Lung (tissue), 12 donors: ENCODE measurements around the gene RPS19BP1. TPM values are rescaled to one million over a fixed set of nuclear protein-coding genes. Genes with fewer than 3 reads are reported as not detected.
A peak's percentile ranks its signal among the peaks of the same experiment; 100 is the strongest.

ENCODE experiments used
- ATAC-seq: fragments of 200-7000 bp; cut with Tn5 transposase; one replicate; pipeline ENCODE4 v1.9.1; 2020; ENCODE audit warnings: moderate number of reproducible peaks; ENCODE audit not compliant: insufficient read depth, low FRiP score
- DNase-seq, 3 donors: peaks; one replicate each; pipeline ENCODE4 v3.0.0-alpha.2; 2013 to 2017
- H3K27ac ChIP-seq, 2 donors: one replicate each; pipeline ENCODE4 v1.5.1; 2013; ENCODE audit warnings: mild to moderate bottlenecking in 2 of 2, moderate library complexity in 2 of 2, control low read depth in 1 of 2, inconsistent platforms in 1 of 2, low read depth in 1 of 2, low read length in 1 of 2
- H3K27me3 ChIP-seq, 3 donors: one replicate each; pipeline ENCODE4 v1.5.1; 2013; ENCODE audit warnings: low read length in 2 of 3; ENCODE audit not compliant: control insufficient read depth in 3 of 3, insufficient read depth in 3 of 3
- H3K36me3 ChIP-seq, 4 donors: one replicate each; pipeline ENCODE4 v1.5.1; 2013; ENCODE audit warnings: low read length in 4 of 4, mild to moderate bottlenecking in 1 of 4, moderate library complexity in 1 of 4; ENCODE audit not compliant: control insufficient read depth in 4 of 4, insufficient read depth in 4 of 4
- H3K4me1 ChIP-seq, 5 donors: one replicate each; pipeline ENCODE4 v1.5.1; 2013; ENCODE audit warnings: low read length in 5 of 5, mild to moderate bottlenecking in 2 of 5, moderate library complexity in 1 of 5; ENCODE audit not compliant: control insufficient read depth in 5 of 5, insufficient read depth in 5 of 5
- H3K4me3 ChIP-seq: one replicate; pipeline ENCODE4 v1.5.1; 2013; ENCODE audit warnings: mild to moderate bottlenecking, control low read depth, moderate library complexity
- H3K9ac ChIP-seq, 2 donors: one replicate each; pipeline ENCODE4 v1.5.1; 2013; ENCODE audit warnings: low read length in 2 of 2, control low read depth in 1 of 2; ENCODE audit not compliant: insufficient read depth in 1 of 2
- H3K9me3 ChIP-seq, 4 donors: one replicate each; pipeline ENCODE4 v1.5.1; 2013; ENCODE audit warnings: low read length in 3 of 4, mild to moderate bottlenecking in 1 of 4, moderate library complexity in 1 of 4; ENCODE audit not compliant: control insufficient read depth in 4 of 4, insufficient read depth in 3 of 4
- WGBS, 2 donors: extraction: QIAGEN DNeasy Blood & Tissue Kit; methylation state at CpG; one replicate each; pipeline ENCODE4 v1.1.7; 2013; 5-methylcytosine and 5-hydroxymethylcytosine counted together
- polyA plus RNA-seq, 2 donors: library from polyadenylated mRNA; stranded (reverse); fragments of 200-250 nt; gene quantifications; one replicate each; pipeline ENCODE4 v1.2.1, GENCODE V29; 2013
- total RNA-seq, 2 donors: library from RNA; depleted of rRNA in 1 of 2; stranded (reverse); fragments of >200 nt in 1 of 2; gene quantifications; one replicate each; pipeline ENCODE4 v1.2.1, GENCODE V29; 2014 to 2021
- TF ChIP-seq, protein P1 (sequence below): IDR thresholded peaks from 2 replicates; pipeline ENCODE4 v1.5.1; 2012; ENCODE audit warnings: mild to moderate bottlenecking; ENCODE audit errors: control extremely low read depth, extremely low read depth
- donor health status: control.
- donor health status: control.
- donor health status: Bipolar disorder and iron deficiency.
- donor health status: healthy.
- donor health status: DM: yes; HTN: yes; CAD: no.

Gene RPS19BP1
- total and polyA plus RNA-seq, 4 donors: 50.0 to 199 (median 135) TPM

DNA sequence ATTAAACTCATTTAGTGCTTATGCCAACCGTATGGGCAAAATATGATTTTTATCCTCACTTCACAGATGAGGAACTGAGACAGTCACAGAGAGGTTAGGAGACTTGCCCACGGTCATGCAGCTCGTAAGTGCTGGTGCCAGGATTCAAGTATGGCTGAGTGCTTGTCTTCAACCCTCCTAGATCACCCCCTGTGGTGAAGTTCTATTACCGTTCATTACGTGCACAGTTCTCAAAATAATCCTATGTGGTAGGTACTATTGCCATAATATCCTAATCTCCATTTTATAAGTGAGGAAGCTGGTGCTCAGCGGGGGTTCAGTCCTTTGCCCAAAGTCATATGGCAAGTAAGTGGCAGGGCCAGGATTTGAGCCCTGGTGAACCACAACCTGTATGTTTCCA, 28.9 kb downstream of the RPS19BP1 start:
- Histone ChIP-seq H3K27ac (no peak overlapping the region), H3K27me3 (no peaks in the 10 kb centered on the region), H3K4me3 (no peak overlapping the region), H3K9ac (peak overlapping the region in 1 of 2 donors; percentile 66), H3K9me3 (no peaks in the 10 kb centered on the region), H3K4me1 (peaks cover 2 to 27% (median 18%) of the 10 kb centered on the region in 5 donors), H3K36me3 (peaks cover 10 to 30% (median 22%) of the 10 kb centered on the region in 4 donors)
- no peak for ATAC-seq
- DNase-seq: no peak
- WGBS, 2 donors: 58 to 62% methylated on average over 6 of the region's 6 CpGs
- TF ChIP-seq, protein P1, sequence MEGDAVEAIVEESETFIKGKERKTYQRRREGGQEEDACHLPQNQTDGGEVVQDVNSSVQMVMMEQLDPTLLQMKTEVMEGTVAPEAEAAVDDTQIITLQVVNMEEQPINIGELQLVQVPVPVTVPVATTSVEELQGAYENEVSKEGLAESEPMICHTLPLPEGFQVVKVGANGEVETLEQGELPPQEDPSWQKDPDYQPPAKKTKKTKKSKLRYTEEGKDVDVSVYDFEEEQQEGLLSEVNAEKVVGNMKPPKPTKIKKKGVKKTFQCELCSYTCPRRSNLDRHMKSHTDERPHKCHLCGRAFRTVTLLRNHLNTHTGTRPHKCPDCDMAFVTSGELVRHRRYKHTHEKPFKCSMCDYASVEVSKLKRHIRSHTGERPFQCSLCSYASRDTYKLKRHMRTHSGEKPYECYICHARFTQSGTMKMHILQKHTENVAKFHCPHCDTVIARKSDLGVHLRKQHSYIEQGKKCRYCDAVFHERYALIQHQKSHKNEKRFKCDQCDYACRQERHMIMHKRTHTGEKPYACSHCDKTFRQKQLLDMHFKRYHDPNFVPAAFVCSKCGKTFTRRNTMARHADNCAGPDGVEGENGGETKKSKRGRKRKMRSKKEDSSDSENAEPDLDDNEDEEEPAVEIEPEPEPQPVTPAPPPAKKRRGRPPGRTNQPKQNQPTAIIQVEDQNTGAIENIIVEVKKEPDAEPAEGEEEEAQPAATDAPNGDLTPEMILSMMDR: no peak

DNA sequence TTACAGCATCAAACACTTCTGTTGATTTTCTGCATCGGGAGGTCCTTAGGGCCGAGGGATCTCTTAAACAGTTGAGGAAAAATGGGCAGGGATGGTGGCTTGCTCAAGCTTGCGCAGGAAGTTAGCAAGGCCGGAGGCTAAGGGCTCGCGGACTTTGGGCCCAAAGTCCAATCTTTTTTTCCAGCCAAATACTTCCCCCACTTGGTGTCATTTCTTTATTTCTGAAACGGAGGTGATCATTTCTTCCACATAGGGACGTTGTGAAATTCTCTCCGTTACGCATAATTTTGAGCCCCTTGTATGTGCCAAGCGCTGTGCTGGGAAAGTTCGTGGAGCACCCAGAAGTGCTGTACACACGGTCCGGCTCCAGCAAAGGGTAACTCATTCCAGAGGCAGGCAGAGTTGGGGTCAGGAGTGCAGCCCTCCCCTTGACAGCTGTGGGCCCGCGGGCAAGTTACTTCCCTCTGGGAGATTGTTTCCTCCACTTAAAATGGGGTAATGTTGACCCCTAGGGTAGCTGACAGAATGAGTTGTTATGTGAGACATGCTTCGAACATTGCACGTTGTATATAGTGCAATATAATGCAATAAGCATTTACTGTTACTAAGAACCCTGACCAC, 29.6 kb downstream of the RPS19BP1 start:
- 5 to 7% methylated on average over 18 of the region's 18 CpGs for WGBS, 2 donors
- peak overlapping the region; percentile 89 for H3K4me3 ChIP-seq
- peak overlapping the region; percentile 58 to 78 for H3K27ac ChIP-seq
- TF ChIP-seq, protein P1: no peak
- DNase-seq (no peak), ATAC-seq (no peak)
- H3K9ac ChIP-seq: peak overlapping the region; percentile 43 to 66
- no peaks in the 10 kb centered on the region for H3K9me3 ChIP-seq
- H3K36me3 ChIP-seq: peaks cover 10 to 29% (median 19%) of the 10 kb centered on the region in 4 donors
- no peaks in the 10 kb centered on the region for H3K27me3 ChIP-seq
- H3K4me1 ChIP-seq: peaks cover 2 to 27% (median 18%) of the 10 kb centered on the region in 5 donors

DNA sequence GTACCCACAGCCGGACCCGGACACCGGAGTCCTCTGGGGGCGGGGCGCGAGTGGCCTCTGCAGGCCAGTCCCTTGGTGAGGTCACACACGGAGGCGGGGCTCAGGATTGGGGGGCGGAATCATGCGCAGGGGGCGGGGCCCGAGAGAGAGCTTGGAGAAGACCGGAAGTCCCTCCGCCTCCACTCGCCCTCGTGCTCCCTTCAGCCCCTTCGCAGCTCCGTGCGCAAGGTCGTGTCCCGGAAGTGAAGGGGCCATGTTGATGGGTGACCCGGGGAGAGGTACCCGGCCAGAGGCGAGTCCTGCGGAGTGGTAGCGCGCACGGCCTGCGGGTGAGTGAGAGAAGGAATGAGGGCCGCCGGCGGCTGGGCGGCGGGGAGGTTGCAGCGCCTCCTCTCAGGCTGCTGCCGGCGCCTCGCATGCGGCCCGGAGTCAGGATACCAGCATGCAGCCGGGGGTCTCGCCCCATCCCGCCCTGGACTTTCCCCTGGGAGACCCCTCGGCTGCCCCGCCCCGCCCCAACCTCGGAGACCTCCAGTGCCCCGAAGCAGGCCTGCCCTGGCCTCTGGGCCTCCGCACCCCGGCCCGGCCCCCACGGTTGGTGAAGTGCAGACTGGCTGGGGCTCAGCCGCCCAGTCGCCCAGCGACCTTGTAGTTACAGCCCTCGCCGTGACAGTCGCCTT, 30.3 kb downstream of the RPS19BP1 start, which contains the start of gene MIEF1:
MIEF1 (plus strand) TSS at position 182 of the 680 bp plus-strand sequence. CDS start 9,005 bp downstream, outside the sequence.
- Histone ChIP-seq H3K27ac (peak within 1 kb of the TSS; percentile 79 to 84), H3K4me1 (peaks cover 2 to 27% (median 18%) of the 10 kb centered on the region in 5 donors), H3K9ac (peak within 1 kb of the TSS; percentile 43 to 87), H3K36me3 (peaks cover 10 to 26% (median 19%) of the 10 kb centered on the region in 4 donors), H3K27me3 (no peaks in the 10 kb centered on the region), H3K4me3 (peak within 1 kb of the TSS; percentile 89), H3K9me3 (no peaks in the 10 kb centered on the region)
- DNase-seq (peak; percentile 97 to 98 (median 98)), ATAC-seq (peak; percentile 98)
- WGBS, 2 donors: 0 to 1% methylated on average over 38 to 58 of the region's 58 CpGs
- TF ChIP-seq, protein P1: no peak
